HepG2 (cell line): ENCODE measurements around the gene TFEB. TPM values are rescaled to one million over a fixed set of nuclear protein-coding genes. Genes with fewer than 3 reads are reported as not detected.

Source experiments
- CCDC6 ChIP-seq: sonication (generic); formaldehyde crosslinking; IDR thresholded peaks from 2 replicates; pipeline ENCODE4 v1.8.1; 2022; ENCODE audit warnings: mild to moderate bottlenecking, missing genetic modification reagents, moderate library complexity
- KDM4B ChIP-seq: sonication (generic); formaldehyde crosslinking; IDR thresholded peaks from 2 replicates; pipeline ENCODE4 v1.4.0; 2020; ENCODE audit warnings: missing genetic modification reagents
- RNF2 ChIP-seq: fragments of 450-650 bp; conservative IDR thresholded peaks from 2 replicates; pipeline ENCODE4 v1.6.1; 2016; ENCODE audit warnings: low read depth
- TAF1 ChIP-seq: sonication (generic); formaldehyde crosslinking; IDR thresholded peaks from 2 replicates; pipeline ENCODE4 v1.4.0; 2020; ENCODE audit warnings: missing genetic modification reagents
- ZNF235 ChIP-seq: sonication (generic); formaldehyde crosslinking; IDR thresholded peaks from 2 replicates; pipeline ENCODE4 v1.8.1; 2023; ENCODE audit warnings: mild to moderate bottlenecking, missing genetic modification reagents, borderline replicate concordance
- ZNF33B ChIP-seq: sonication (generic); formaldehyde crosslinking; IDR thresholded peaks from 2 replicates; pipeline ENCODE4 v1.5.1; 2020; ENCODE audit warnings: mild to moderate bottlenecking, missing genetic modification reagents
- ZNF775 ChIP-seq: sonication (generic); formaldehyde crosslinking; IDR thresholded peaks from 2 replicates; pipeline ENCODE4 v1.4.0; 2020; ENCODE audit warnings: missing genetic modification reagents, mild to moderate bottlenecking, moderate library complexity, borderline replicate concordance
- ZNF879 ChIP-seq: sonication (generic); formaldehyde crosslinking; IDR thresholded peaks from 2 replicates; pipeline ENCODE4 v1.8.1; 2023; ENCODE audit warnings: missing genetic modification reagents
- polyA plus RNA-seq, 8 experiments: library from polyadenylated mRNA; depleted of rRNA in 3 of 8; stranded (reverse) in 7 of 8; unstranded in 1 of 8; fragments of >200 nt; fragmentation: Illumina TruSeq in 4 of 8; extraction: Trizol in 4 of 8; gene quantifications; 2 replicates each; pipeline versions ENCODE4 v1.2.1 to v1.2.3, GENCODE V29; 2011 to 2016; ENCODE audit warnings: low read depth in 4 of 8, missing spikeins in 1 of 8, mixed read lengths in 1 of 8; ENCODE audit not compliant: insufficient read depth in 1 of 8
- total RNA-seq, 5 experiments: library from RNA; depleted of rRNA; stranded (reverse); fragments of >200 nt; fragmentation: Illumina TruSeq; extraction: Trizol; gene quantifications; 2 replicates each; pipeline ENCODE4 v1.2.3, GENCODE V29; 2016; ENCODE audit warnings: low read depth in 1 of 5
- TF ChIP-seq, protein P1 (sequence below): sonication (generic); formaldehyde crosslinking; IDR thresholded peaks from 2 replicates; pipeline ENCODE4; 2020; ENCODE audit warnings: missing genetic modification reagents, mild to moderate bottlenecking, borderline replicate concordance
- TF ChIP-seq, protein P2 (sequence below): sonication (generic); formaldehyde crosslinking; IDR thresholded peaks from 2 replicates; pipeline ENCODE4 v1.9.0; 2022; ENCODE audit warnings: low read depth, missing genetic modification reagents
- TF ChIP-seq, protein P3 (sequence below): sonication (generic); formaldehyde crosslinking; IDR thresholded peaks from 2 replicates; pipeline ENCODE4 v1.9.0; 2021; ENCODE audit warnings: missing genetic modification reagents, borderline replicate concordance
- TF ChIP-seq, protein P4 (sequence below): sonication (generic); formaldehyde crosslinking; IDR thresholded peaks from 2 replicates; pipeline ENCODE4 v1.8.1; 2023; ENCODE audit warnings: mild to moderate bottlenecking, missing genetic modification reagents
- TF ChIP-seq, protein P5 (sequence below): sonication (generic); formaldehyde crosslinking; IDR thresholded peaks from 2 replicates; pipeline ENCODE4 v1.4.0; 2020; ENCODE audit warnings: missing genetic modification reagents, borderline replicate concordance
- TF ChIP-seq, protein P6 (sequence below): IDR thresholded peaks from 2 replicates; pipeline ENCODE4 v1.6.1; 2016; ENCODE audit warnings: missing genetic modification reagents, missing compliant biosample characterization

The TFEB gene
- total and polyA plus RNA-seq, 2 of the 13 experiments (the other 11 are each of a cell fraction or from before 2014, with no cell fraction given): 13.3 to 18.7 TPM

DNA sequence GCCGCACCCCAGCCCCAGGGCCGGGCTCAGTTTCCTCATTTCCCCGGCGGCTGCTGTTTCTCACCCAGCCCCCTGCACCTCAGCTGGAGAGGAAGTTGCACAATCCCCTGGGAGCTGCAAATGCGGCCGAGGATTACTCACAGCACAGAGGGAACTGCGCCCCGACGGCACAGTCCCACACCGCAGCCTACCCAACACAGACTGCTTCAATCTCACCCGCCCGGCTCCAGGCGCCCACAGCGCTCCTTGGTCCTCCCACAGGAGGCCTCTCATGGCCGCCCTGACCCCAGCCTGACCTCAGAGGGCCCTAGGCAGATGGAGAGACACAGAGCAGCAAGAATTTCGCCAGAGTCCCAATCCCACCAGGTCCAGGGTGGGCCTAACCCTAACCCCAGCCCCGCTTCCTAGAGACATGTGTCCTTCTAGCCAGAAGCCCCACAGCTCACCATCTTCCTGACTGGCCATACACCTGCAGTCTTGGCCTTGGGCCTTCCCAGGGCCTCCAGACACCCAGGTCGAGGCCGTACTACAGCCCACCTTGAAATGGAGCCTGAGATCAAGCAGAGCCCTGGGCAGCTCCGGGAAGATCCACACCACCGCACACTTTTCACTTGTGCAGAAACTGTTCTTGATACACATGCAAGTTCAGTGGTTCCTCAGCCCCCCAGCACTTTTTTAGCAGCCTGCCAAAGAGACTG is 11.7 kb downstream of the TFEB start (continued):
- no peak for TF ChIP-seq ZNF775 (CRISPR knock-in tag)
- TF ChIP-seq, protein P1, sequence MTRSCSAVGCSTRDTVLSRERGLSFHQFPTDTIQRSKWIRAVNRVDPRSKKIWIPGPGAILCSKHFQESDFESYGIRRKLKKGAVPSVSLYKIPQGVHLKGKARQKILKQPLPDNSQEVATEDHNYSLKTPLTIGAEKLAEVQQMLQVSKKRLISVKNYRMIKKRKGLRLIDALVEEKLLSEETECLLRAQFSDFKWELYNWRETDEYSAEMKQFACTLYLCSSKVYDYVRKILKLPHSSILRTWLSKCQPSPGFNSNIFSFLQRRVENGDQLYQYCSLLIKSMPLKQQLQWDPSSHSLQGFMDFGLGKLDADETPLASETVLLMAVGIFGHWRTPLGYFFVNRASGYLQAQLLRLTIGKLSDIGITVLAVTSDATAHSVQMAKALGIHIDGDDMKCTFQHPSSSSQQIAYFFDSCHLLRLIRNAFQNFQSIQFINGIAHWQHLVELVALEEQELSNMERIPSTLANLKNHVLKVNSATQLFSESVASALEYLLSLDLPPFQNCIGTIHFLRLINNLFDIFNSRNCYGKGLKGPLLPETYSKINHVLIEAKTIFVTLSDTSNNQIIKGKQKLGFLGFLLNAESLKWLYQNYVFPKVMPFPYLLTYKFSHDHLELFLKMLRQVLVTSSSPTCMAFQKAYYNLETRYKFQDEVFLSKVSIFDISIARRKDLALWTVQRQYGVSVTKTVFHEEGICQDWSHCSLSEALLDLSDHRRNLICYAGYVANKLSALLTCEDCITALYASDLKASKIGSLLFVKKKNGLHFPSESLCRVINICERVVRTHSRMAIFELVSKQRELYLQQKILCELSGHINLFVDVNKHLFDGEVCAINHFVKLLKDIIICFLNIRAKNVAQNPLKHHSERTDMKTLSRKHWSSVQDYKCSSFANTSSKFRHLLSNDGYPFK (CRISPR knock-in tag): 0 out of 2 replicates have a peak, but pooled peaks have one; percentile 43
- TF ChIP-seq, protein P2, sequence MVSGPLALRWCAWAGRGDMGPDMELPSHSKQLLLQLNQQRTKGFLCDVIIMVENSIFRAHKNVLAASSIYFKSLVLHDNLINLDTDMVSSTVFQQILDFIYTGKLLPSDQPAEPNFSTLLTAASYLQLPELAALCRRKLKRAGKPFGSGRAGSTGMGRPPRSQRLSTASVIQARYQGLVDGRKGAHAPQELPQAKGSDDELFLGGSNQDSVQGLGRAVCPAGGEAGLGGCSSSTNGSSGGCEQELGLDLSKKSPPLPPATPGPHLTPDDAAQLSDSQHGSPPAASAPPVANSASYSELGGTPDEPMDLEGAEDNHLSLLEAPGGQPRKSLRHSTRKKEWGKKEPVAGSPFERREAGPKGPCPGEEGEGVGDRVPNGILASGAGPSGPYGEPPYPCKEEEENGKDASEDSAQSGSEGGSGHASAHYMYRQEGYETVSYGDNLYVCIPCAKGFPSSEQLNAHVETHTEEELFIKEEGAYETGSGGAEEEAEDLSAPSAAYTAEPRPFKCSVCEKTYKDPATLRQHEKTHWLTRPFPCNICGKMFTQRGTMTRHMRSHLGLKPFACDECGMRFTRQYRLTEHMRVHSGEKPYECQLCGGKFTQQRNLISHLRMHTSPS (CRISPR knock-in tag): peak; percentile 53; the same call in 1 of the 2 replicates
- TF ChIP-seq ZNF235 (CRISPR knock-in tag): 0 out of 2 replicates have a peak, but pooled peaks have one; percentile 58
- TF ChIP-seq KDM4B: 0 out of 2 replicates have a peak, but pooled peaks have one; percentile 35
- no peak for TF ChIP-seq RNF2
- no peak for TF ChIP-seq CCDC6
- TF ChIP-seq, protein P3, sequence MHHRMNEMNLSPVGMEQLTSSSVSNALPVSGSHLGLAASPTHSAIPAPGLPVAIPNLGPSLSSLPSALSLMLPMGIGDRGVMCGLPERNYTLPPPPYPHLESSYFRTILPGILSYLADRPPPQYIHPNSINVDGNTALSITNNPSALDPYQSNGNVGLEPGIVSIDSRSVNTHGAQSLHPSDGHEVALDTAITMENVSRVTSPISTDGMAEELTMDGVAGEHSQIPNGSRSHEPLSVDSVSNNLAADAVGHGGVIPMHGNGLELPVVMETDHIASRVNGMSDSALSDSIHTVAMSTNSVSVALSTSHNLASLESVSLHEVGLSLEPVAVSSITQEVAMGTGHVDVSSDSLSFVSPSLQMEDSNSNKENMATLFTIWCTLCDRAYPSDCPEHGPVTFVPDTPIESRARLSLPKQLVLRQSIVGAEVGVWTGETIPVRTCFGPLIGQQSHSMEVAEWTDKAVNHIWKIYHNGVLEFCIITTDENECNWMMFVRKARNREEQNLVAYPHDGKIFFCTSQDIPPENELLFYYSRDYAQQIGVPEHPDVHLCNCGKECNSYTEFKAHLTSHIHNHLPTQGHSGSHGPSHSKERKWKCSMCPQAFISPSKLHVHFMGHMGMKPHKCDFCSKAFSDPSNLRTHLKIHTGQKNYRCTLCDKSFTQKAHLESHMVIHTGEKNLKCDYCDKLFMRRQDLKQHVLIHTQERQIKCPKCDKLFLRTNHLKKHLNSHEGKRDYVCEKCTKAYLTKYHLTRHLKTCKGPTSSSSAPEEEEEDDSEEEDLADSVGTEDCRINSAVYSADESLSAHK (CRISPR knock-in tag): no peak
- peak; percentile 87; the same call in 1 of the 2 replicates for TF ChIP-seq ZNF33B (CRISPR knock-in tag)
- TF ChIP-seq, protein P4, sequence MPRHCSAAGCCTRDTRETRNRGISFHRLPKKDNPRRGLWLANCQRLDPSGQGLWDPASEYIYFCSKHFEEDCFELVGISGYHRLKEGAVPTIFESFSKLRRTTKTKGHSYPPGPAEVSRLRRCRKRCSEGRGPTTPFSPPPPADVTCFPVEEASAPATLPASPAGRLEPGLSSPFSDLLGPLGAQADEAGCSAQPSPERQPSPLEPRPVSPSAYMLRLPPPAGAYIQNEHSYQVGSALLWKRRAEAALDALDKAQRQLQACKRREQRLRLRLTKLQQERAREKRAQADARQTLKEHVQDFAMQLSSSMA (CRISPR knock-in tag): peak; percentile 65; the same call in 1 of the 2 replicates
- TF ChIP-seq, protein P5, sequence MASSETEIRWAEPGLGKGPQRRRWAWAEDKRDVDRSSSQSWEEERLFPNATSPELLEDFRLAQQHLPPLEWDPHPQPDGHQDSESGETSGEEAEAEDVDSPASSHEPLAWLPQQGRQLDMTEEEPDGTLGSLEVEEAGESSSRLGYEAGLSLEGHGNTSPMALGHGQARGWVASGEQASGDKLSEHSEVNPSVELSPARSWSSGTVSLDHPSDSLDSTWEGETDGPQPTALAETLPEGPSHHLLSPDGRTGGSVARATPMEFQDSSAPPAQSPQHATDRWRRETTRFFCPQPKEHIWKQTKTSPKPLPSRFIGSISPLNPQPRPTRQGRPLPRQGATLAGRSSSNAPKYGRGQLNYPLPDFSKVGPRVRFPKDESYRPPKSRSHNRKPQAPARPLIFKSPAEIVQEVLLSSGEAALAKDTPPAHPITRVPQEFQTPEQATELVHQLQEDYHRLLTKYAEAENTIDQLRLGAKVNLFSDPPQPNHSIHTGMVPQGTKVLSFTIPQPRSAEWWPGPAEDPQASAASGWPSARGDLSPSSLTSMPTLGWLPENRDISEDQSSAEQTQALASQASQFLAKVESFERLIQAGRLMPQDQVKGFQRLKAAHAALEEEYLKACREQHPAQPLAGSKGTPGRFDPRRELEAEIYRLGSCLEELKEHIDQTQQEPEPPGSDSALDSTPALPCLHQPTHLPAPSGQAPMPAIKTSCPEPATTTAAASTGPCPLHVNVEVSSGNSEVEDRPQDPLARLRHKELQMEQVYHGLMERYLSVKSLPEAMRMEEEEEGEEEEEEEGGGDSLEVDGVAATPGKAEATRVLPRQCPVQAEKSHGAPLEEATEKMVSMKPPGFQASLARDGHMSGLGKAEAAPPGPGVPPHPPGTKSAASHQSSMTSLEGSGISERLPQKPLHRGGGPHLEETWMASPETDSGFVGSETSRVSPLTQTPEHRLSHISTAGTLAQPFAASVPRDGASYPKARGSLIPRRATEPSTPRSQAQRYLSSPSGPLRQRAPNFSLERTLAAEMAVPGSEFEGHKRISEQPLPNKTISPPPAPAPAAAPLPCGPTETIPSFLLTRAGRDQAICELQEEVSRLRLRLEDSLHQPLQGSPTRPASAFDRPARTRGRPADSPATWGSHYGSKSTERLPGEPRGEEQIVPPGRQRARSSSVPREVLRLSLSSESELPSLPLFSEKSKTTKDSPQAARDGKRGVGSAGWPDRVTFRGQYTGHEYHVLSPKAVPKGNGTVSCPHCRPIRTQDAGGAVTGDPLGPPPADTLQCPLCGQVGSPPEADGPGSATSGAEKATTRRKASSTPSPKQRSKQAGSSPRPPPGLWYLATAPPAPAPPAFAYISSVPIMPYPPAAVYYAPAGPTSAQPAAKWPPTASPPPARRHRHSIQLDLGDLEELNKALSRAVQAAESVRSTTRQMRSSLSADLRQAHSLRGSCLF (CRISPR knock-in tag): no peak
- TF ChIP-seq, protein P6, sequence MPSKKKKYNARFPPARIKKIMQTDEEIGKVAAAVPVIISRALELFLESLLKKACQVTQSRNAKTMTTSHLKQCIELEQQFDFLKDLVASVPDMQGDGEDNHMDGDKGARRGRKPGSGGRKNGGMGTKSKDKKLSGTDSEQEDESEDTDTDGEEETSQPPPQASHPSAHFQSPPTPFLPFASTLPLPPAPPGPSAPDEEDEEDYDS (CRISPR knock-in tag): 0 out of 2 replicates have a peak, but pooled peaks have one; percentile 38
- TF ChIP-seq TAF1 (CRISPR knock-in tag): peak; percentile 56; the same call in 1 of the 2 replicates
- no peak for TF ChIP-seq ZNF879 (CRISPR knock-in tag)
